Endodermal cell (in vitro differentiated cells): ENCODE data around the gene KCNJ10. TPM values are rescaled to one million over a fixed set of nuclear protein-coding genes. Genes with fewer than 3 reads are reported as not detected.

Experiments used
- DNase-seq: peaks from one replicate; pipeline ENCODE4 v3.0.0-alpha.2; 2017
- H3K27ac ChIP-seq: 2 replicates; pipeline ENCODE4 v1.5.1; 2013; ENCODE audit warnings: mild to moderate bottlenecking, low read depth, low read length, moderate library complexity
- H3K27me3 ChIP-seq: 2 replicates; pipeline ENCODE4 v1.6.1; 2013; ENCODE audit warnings: mild to moderate bottlenecking, low read length, moderate library complexity; ENCODE audit not compliant: insufficient read depth, control insufficient read depth, poor library complexity, severe bottlenecking
- H3K36me3 ChIP-seq: 2 replicates; pipeline ENCODE4 v1.7.0; 2013; ENCODE audit warnings: mild to moderate bottlenecking, low read length, moderate library complexity; ENCODE audit not compliant: control insufficient read depth, insufficient read depth
- H3K4me1 ChIP-seq: one replicate; pipeline ENCODE4 v1.7.0; 2013; ENCODE audit warnings: low read length; ENCODE audit not compliant: control insufficient read depth, insufficient read depth
- H3K4me3 ChIP-seq: 2 replicates; pipeline ENCODE4 v1.5.1; 2013; ENCODE audit warnings: mild to moderate bottlenecking, low read length, moderate library complexity
- H3K9ac ChIP-seq: 2 replicates; pipeline ENCODE4 v1.6.1; 2013; ENCODE audit warnings: mild to moderate bottlenecking, low read length, moderate library complexity; ENCODE audit not compliant: poor library complexity, severe bottlenecking; ENCODE audit errors: extremely low read depth
- H3K9me3 ChIP-seq: 2 replicates; pipeline ENCODE4 v1.6.1; 2013; ENCODE audit warnings: mild to moderate bottlenecking, low read length, moderate library complexity; ENCODE audit not compliant: control insufficient read depth
- H3K27ac Mint-ChIP-seq: 2 replicates; pipeline ENCODE4 v1.8.0; 2020; ENCODE audit warnings: mixed read lengths
- H3K27me3 Mint-ChIP-seq: 2 replicates; pipeline ENCODE4 v1.8.0; 2021; ENCODE audit warnings: mild to moderate bottlenecking, mixed read lengths; ENCODE audit not compliant: insufficient read depth
- H3K36me3 Mint-ChIP-seq: 2 replicates; pipeline ENCODE4 v1.8.0; 2020; ENCODE audit warnings: low read depth, mixed read lengths
- H3K4me1 Mint-ChIP-seq: 2 replicates; pipeline ENCODE4 v1.8.0; 2020; ENCODE audit warnings: mixed read lengths
- H3K4me3 Mint-ChIP-seq: 2 replicates; pipeline ENCODE4 v1.8.0; 2020; ENCODE audit warnings: mild to moderate bottlenecking, moderate library complexity, mixed read lengths
- H3K9me3 Mint-ChIP-seq: 2 replicates; pipeline ENCODE4 v1.8.0; 2020; ENCODE audit warnings: mild to moderate bottlenecking, mixed read lengths
- WGBS, 2 experiments: methylation state at CpG; one replicate each; pipeline versions ENCODE4 v1.1.5 to v1.1.7; 2013; ENCODE audit warnings: missing lambda C conversion rate in 2 of 2, mixed read lengths in 1 of 2; ENCODE audit not compliant: insufficient coverage in 1 of 2, insufficient read length in 1 of 2; 5-methylcytosine and 5-hydroxymethylcytosine counted together
- total RNA-seq, 2 donors: library from RNA; stranded (reverse); fragmentation: NEBNext Ultra II Directional in 1 of 2; extraction: Animal tissue kit (Norgen Biotek cat#: 25700) in 1 of 2; gene quantifications; 2 replicates in 1 of 2; 3 replicates in 1 of 2; pipeline ENCODE4 v1.2.1, GENCODE V29; 2021
- TF ChIP-seq, protein P1 (sequence below): fragments of 200-600 bp; sonication (generic); conservative IDR thresholded peaks from 2 replicates; pipeline ENCODE4 v1.5.0; 2021; ENCODE audit warnings: antibody characterized with exemption, mild to moderate bottlenecking

The KCNJ10 gene
- total RNA-seq, 2 donors from 2014 or later: 0.26 TPM; not detected in 1

DNA sequence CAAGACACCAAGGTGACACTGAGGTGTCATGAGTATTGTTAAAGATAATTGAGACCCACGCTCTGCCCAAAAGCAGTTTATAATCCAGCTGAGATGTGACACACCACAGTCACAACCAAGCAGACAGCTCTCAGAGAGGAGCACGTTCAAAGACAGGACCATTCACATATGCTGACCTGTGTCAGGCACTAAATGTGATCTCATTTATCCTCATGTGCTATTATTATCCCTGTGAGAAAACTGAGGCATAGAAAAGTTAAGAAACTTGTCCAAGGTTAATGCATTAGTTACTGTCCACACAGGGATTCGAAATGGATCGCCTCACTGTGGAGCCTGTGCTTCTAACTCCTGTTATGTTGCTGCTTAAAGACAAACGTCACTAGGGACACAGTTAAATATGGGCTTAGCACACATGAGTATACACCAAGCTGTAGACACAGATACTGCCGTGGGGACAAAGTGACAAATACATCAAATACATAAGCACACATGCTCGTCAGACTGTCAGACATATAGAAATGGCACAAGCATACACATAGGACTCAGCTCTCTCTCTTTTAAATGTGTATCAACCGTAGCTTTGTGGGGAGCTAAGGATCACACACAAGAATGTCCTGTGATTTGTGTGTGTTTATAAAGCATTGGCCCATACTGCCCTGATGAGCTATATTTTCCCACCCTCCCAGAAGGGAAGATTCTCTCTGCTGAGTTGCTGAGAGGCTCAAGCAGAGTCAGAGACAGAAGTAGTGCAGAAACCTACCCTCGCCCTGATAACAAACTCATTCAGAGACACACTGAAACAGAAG is 32.0 kb upstream of the KCNJ10 start:
- no peaks in the 10 kb centered on the region for H3K9me3 Mint-ChIP-seq
- Histone ChIP-seq H3K9me3 (no peaks in the 10 kb centered on the region), H3K4me3 (no peak overlapping the region), H3K27me3 (no peaks in the 10 kb centered on the region), H3K9ac (no peak overlapping the region), H3K27ac (no peak overlapping the region), H3K36me3 (no peaks in the 10 kb centered on the region), H3K4me1 (peaks cover 4% of the 10 kb centered on the region)
- no peak overlapping the region for H3K27ac Mint-ChIP-seq
- H3K36me3 Mint-ChIP-seq: no peaks in the 10 kb centered on the region
- no peak for DNase-seq
- H3K27me3 Mint-ChIP-seq: peaks cover 1% of the 10 kb centered on the region
- WGBS, 2 experiments: 87 to 90% methylated on average over 6 to 9 of the region's 9 CpGs
- TF ChIP-seq, protein P1, sequence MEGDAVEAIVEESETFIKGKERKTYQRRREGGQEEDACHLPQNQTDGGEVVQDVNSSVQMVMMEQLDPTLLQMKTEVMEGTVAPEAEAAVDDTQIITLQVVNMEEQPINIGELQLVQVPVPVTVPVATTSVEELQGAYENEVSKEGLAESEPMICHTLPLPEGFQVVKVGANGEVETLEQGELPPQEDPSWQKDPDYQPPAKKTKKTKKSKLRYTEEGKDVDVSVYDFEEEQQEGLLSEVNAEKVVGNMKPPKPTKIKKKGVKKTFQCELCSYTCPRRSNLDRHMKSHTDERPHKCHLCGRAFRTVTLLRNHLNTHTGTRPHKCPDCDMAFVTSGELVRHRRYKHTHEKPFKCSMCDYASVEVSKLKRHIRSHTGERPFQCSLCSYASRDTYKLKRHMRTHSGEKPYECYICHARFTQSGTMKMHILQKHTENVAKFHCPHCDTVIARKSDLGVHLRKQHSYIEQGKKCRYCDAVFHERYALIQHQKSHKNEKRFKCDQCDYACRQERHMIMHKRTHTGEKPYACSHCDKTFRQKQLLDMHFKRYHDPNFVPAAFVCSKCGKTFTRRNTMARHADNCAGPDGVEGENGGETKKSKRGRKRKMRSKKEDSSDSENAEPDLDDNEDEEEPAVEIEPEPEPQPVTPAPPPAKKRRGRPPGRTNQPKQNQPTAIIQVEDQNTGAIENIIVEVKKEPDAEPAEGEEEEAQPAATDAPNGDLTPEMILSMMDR: no peak
- no peak overlapping the region for H3K4me3 Mint-ChIP-seq
- H3K4me1 Mint-ChIP-seq: peaks cover 17% of the 10 kb centered on the region

DNA sequence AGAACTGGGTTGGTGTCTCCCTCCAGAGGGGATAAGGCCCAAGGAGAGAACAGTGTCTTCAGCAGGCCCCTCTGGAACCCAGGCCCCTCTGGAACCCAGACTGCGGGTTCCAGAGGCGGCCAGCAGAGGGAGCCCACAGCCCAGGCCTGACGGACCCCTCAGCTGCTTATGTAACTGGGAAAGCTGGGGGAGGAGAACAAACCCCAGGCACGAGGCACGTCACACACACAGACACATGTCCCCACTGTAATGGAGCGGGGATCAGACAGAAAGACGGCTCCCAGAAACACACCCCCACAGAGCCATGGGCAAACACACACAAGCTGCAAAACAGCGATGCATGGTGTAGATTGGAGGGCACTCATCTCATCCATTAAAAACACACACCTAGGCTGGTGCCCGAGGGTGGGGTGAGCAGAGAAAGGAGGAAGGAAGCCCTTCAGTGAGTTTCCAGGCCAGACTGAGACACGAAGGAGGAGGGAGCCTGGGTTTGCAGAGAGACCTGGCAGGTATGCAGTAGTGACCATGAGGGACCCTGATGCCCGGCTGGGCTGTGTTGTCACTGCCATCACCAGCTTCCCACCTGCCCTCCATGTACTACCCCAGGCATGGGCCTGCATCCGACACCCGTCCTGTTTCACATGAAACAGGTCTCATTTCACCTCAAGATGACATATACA is 31.2 kb upstream of the KCNJ10 start:
- 32 to 40% methylated on average over 1 to 13 of the region's 13 CpGs for WGBS, 2 experiments
- Histone ChIP-seq H3K4me1 (peaks cover 4% of the 10 kb centered on the region), H3K36me3 (no peaks in the 10 kb centered on the region), H3K9ac (no peak overlapping the region), H3K4me3 (no peak overlapping the region), H3K27me3 (no peaks in the 10 kb centered on the region), H3K9me3 (no peaks in the 10 kb centered on the region), H3K27ac (no peak overlapping the region)
- H3K36me3 Mint-ChIP-seq: no peaks in the 10 kb centered on the region
- TF ChIP-seq, protein P1: peak; percentile 96
- peak; percentile 93 for DNase-seq
- H3K27me3 Mint-ChIP-seq: peaks cover 1% of the 10 kb centered on the region
- H3K27ac Mint-ChIP-seq: no peak overlapping the region
- peaks cover 23% of the 10 kb centered on the region for H3K4me1 Mint-ChIP-seq
- no peak overlapping the region for H3K4me3 Mint-ChIP-seq
- H3K9me3 Mint-ChIP-seq: no peaks in the 10 kb centered on the region

DNA sequence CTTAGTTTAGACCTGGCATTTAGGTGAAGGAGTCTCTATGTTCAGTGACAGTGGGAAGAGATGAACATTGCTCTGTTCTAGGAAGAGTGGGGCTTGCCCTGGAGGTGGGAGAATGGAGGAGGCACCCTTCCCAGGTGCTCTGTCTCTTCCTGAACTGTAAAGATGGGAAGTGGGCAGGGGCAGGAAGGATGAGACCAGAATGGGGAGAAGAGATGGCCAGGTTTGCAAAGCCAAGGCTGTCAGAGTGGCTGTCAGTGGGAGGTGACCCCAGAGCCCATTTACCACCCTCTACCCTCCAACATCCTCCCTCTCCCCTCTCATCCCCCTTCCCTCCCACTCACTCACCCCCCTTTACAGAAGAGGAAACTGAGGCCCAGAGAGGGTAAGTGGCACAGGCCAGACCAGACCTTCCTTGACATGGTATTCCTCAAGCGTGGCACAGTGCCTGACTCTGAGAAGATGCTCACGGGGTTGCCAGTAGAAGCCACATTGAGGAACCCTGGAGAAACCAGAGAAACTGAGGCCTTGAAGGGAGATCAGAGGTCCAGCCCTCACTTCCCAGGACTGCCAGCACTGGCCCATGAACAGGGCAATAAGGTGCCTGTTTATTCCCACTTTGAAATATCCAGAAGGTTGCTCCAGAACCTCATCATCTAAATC is 29.9 kb upstream of the KCNJ10 start:
- H3K36me3 ChIP-seq: no peaks in the 10 kb centered on the region
- H3K27ac Mint-ChIP-seq: no peak overlapping the region
- H3K4me3 ChIP-seq: no peak overlapping the region
- no peak overlapping the region for H3K9ac ChIP-seq
- no peaks in the 10 kb centered on the region for H3K9me3 ChIP-seq
- H3K36me3 Mint-ChIP-seq: no peaks in the 10 kb centered on the region
- H3K4me1 Mint-ChIP-seq: peaks cover 31% of the 10 kb centered on the region
- WGBS, 2 experiments: 91 to 95% methylated on average over 2 of the region's 2 CpGs
- DNase-seq: no peak
- H3K27ac ChIP-seq: no peak overlapping the region
- H3K9me3 Mint-ChIP-seq: no peaks in the 10 kb centered on the region
- H3K4me3 Mint-ChIP-seq: no peak overlapping the region
- TF ChIP-seq, protein P1: no peak
- peaks cover 1% of the 10 kb centered on the region for H3K27me3 Mint-ChIP-seq
- peaks cover 4% of the 10 kb centered on the region for H3K4me1 ChIP-seq
- no peaks in the 10 kb centered on the region for H3K27me3 ChIP-seq
